GM12873 (cell line): Measurements from ENCODE around the gene PIEZO1.

Experiments used
- TF ChIP-seq, protein P1 (sequence below): IDR thresholded peaks from 2 replicates; pipeline ENCODE4 v1.5.1; 2012; ENCODE audit warnings: low read depth, mild to moderate bottlenecking, moderate library complexity, low read length, control low read depth; ENCODE audit not compliant: insufficient read depth; ENCODE audit errors: missing control alignments

PIEZO1 gene

DNA sequence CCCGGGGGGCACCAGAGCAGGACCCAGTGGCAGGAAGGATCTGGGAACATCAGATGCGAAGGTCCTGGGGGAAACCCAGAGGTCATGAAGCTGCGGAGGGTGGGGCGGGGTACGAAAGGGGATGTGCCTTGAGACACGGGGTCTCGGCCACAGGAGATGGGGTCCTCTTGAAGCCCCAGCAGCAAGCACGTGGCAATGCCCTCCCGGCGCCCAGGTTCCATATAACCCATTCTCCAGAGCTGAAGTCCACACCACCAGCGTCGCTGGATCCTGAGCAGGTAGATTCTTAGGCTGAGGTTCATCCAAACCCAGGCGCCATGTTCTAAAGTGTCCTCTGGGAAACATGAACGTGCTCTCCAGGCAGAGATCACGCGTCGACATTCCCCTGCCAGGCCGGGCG, 20.9 kb downstream of the PIEZO1 start:
- TF ChIP-seq, protein P1, sequence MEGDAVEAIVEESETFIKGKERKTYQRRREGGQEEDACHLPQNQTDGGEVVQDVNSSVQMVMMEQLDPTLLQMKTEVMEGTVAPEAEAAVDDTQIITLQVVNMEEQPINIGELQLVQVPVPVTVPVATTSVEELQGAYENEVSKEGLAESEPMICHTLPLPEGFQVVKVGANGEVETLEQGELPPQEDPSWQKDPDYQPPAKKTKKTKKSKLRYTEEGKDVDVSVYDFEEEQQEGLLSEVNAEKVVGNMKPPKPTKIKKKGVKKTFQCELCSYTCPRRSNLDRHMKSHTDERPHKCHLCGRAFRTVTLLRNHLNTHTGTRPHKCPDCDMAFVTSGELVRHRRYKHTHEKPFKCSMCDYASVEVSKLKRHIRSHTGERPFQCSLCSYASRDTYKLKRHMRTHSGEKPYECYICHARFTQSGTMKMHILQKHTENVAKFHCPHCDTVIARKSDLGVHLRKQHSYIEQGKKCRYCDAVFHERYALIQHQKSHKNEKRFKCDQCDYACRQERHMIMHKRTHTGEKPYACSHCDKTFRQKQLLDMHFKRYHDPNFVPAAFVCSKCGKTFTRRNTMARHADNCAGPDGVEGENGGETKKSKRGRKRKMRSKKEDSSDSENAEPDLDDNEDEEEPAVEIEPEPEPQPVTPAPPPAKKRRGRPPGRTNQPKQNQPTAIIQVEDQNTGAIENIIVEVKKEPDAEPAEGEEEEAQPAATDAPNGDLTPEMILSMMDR = no peak

DNA sequence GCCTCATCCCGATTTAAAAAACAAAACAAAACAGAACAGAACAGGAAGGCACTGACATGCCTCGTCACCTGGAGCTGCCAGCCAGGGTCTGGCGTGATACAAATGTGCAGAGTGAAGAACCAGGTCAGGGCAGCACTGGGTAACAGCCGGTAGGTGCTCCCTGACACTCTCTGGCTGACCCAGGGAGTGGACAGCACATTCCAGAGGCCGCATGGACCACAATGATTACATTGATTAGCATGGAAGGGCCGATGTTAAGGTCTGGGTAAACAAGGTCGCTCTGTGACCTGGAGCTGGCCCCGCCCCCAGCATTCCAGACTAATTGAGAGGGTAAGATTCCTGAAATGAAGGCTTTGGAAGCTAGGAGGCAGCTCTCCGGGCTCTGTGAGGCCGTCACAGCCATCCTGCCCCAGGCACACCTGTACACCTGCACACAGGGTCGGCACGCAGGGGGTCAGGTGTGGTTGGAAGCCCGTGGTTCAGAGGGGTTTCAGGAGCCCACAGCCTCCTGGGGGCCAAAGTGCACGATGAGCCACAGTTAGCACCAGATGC, 21.4 kb downstream of the PIEZO1 start:
- TF ChIP-seq, protein P1 = no peak

DNA sequence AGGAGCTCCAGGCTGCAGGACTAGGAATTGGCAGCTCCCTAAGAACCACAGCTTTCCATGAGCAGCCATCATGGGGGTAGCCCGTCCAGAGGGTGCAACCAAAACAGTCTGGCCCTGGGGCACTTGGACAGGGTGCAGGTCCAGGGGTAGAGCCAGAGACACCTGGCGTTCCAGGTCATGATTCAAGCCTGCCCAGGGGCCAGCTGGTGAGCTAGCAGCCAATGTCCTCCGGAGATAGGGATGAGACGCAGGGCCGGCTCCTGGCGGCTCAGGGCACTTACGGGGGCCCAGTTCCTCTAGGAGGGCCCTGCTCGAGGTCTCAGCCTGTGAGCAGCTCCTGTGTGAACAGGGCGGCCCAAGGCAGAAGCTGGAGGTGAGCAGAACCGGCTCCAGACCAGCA, 22.1 kb downstream of the PIEZO1 start:
- TF ChIP-seq, protein P1 = no peak

DNA sequence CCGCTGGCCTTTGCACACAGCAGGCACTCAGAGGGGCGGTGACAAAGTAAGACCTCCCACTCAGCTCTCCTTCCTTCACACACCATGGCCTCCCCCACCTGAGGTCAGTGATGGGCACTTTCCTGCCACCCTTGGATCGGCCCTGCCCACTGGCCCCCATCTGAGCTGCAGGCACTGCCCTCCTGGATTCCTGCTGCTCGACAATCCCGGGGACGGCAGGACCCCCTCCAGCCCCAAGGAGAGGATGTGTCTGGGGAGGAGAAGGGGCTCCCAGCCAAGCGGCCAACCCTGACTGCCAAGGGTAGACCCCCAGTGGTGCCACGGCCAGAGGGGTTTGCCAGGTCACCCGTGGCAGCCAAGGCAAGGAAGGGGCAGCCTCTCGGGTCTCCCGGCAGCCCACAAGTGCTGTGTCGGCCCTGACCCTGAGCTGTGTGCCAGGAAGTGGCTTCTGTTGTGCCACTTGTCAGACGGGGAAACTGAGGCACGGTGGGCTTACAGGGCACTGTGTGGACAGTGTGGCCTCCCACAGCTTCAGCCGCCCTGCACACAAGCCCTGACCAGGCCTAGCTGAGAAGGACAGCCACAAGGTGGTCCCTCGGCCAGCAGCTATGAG, 22.7 kb downstream of the PIEZO1 start:
- TF ChIP-seq, protein P1 = no peak

DNA sequence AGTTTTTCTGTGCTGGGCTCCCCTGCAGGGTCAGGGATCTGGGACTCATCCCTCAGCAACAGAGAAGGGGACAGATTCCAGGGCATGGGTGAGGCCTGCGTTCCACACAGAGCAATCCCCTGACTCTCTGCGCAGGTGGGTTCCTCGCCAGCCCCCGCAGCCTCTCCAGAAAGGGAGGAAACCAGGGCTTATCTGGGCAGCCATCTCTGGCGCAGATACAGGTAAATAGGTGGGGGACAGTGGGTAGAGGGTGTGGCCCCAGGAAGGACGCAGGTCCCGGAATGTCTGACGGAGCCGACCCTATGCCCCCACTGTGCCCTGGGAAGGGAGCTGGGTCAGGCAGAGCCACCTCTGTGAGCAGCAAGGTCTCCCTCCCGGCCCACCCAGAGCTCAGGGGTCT, 23.2 kb downstream of the PIEZO1 start:
- TF ChIP-seq, protein P1 = no peak

DNA sequence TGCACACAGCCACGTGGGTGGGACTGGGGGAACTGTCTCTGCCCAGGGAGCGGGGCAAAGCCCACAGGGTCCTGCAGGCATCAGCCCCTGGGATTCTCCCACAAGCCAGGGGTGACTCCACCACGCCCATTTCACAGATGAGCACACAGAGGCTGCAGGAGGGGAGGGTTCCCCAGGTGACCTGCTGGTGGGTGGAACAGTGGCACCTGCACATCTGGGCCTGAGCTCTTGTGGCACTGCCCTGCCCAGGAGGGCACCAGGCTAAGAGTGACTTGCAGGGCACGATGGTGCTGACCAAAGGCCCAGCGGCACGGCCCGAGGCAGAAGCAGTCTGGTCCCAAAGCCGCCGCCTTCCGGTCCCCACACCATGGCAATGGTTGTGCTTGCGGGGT, 23.9 kb downstream of the PIEZO1 start:
- TF ChIP-seq, protein P1 = no peak

DNA sequence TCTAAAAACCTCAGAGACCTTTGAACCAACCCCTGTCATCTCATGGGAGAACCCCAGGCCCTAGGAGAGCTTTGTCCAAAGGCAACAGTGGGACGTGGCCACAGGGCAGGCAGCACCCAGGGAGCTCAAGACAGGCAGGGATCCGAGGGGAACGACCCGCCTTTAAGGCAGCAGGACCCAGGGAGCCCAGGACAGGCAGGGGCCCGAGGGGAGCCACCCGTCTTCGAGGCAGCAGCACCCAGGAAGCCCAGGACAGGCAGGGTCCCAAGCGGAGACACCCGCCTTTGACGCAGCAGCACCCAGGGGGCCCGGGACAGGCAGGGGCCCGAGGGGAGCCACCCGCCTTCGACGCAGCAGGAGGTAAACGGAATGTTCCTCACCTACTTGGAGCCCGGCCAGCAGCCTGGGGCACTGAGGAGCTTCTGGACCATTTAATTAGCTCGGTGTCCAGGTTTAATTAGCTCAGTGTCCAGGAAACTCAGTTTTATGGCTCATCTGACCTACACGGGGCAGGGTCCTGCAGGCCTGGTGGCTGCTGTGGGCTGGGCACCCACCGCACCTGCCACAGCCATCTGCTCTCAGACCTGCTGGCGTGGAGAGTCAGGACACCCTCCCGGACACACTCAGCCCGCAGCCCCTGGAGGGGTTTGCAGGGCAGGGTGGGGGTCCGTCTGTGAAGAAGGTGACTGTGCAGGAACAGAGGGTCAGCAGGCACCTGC, 24.4 kb downstream of the PIEZO1 start:
- TF ChIP-seq, protein P1 = no peak
